GM21529 (cell line): ENCODE measurements around the gene C9orf152.
"Not testable (repeated sequence)": the region's sequence is repeated elsewhere in the genome, so short reads cannot be mapped to it uniquely, and the experiment has no call there.

ENCODE experiments used
- ATAC-seq: cut with Tn5 transposase; IDR thresholded peaks from one replicate; pipeline ENCODE4 v1.9.1; 2021; ENCODE audit not compliant: unreplicated experiment

C9orf152 gene

DNA sequence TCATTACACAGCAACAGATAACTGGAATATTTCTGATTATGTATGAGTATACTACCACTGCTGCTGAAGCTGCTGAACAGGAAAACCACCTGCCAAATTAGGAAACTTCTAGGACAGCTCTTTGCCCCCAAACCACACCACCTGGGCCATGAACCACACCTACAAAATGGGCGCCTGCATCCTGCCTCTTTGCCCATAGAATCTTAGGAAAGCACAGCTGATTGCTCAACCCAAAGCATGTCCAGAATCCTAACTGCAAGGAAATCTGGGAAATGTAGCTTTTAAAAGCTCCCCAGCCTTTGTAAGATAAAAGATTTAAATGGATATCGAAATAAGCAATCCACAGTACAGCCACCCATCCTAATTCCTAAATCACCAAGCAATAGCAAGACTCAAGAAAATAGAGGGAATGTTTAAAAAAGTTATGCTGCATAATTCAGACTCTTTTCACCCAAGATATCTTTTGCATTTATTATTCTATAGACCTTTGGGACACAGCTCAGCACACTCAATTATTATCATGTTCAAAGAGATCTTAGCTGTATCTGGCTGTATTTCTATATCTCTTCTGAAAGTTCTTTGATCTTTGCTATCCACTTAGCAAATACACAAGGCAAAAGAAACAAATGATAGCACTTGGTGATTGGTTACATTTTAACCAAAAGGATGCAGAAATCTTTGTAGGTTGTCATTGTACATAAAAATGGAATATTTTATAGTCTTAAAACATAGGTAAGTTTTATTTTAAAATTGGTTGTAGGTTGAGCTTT lies 6.8 kb upstream of the C9orf152 start:
- ATAC-seq: no peak

GRCh38 chr9:110214090-110214489 lies 6.1 kb upstream of the C9orf152 start:
- ATAC-seq: no peak

DNA sequence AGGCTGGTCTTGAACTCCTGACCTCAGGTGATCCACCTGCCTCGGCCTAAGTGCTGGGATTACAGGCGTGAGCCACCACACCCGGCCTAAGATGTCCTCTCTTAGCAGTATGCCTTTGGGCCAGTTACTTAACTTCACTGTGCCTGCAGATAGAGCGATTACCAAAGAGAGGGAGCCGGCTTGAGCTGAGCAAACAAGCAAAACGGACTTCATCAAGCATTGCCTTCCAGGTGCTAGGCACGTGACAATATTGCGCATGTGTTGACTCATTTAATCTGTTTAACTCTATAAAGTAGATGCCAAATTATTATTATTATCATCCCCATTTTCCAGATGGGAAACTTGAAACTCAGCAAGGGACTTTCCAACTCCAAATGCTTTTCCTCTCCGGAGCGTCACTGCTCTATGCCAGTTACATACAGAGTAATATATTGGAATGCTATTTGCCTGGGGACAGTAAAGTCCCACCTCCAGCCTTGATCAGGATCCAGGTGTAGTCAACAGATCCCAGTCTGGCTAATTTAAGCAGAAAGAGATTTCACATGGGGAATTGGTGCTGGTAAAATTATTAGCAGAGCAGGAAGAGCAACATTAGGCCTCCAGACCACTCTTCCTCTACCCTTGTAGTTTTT lies 5.6 kb upstream of the C9orf152 start:
- ATAC-seq: no peak

- no peak for ATAC-seq
Measured at GRCh38 chr9:110207071-110207641, 803 bp downstream of the C9orf152 start.

DNA sequence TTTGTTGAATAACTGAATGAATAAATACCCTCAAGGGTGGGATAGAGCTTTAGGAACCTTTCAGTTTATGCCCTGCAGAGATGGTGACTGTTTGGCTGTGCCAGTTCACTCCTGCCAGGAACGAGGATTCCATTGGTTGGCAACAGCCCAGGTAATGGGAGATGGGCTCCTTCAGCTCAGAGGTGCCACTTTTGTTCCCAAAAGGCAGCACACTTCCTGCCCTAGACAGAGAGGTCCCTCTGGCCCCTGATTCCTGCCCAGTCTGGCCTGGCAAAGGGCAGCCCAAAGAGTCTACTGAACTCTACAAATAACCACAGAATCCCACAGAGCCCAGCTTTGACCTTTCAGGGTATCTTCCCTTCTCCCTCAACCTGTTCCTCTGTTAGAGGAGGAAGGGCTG lies 1.6 kb downstream of the C9orf152 start:
- no peak for ATAC-seq

GRCh38 chr9:110205612-110206011 lies 2.3 kb downstream of the C9orf152 start:
- ATAC-seq: not testable (repeated sequence)

DNA sequence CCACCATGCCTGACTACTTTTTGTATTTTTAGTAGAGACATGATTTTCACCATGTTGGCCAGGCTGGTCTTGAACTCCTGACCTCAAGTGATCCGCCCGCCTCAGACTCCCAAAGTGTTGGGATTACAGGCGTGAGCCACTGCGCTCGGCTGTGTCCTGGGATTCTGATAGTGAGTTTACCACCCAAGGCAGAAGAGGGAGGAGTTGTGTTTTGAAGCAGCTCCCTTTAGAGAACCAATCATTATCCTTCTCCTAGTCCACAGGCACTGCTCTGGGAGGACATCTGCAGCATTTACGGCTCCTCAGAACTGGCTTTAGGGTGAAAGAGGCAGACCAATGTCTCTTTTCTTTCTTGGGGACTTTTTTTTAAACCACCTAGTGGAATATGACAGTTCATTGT lies 5.7 kb downstream of the C9orf152 start:
- ATAC-seq: no peak

GRCh38 chr9:110199643-110200042 lies 8.3 kb downstream of the C9orf152 start:
- ATAC-seq: no peak

DNA sequence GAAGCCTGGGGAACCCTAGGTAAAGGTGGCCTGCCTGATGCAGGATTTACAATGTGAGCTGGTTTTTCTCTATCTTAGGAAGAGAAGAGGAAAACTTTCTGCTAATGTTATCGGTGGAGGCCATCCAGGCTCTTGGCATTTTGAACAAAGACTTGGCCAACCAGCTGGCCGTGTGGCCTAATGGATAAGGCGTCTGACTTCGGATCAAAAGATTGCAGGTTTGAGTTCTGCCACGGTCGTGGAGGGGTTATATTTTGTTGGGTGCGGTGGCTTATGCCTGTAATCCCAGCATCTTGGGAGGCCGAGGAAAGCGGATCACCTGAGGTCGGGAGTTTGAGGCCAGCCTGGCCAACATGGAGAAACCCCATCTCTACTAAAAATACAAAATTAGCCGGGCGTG lies 9.6 kb downstream of the C9orf152 start:
- ATAC-seq: no peak

DNA sequence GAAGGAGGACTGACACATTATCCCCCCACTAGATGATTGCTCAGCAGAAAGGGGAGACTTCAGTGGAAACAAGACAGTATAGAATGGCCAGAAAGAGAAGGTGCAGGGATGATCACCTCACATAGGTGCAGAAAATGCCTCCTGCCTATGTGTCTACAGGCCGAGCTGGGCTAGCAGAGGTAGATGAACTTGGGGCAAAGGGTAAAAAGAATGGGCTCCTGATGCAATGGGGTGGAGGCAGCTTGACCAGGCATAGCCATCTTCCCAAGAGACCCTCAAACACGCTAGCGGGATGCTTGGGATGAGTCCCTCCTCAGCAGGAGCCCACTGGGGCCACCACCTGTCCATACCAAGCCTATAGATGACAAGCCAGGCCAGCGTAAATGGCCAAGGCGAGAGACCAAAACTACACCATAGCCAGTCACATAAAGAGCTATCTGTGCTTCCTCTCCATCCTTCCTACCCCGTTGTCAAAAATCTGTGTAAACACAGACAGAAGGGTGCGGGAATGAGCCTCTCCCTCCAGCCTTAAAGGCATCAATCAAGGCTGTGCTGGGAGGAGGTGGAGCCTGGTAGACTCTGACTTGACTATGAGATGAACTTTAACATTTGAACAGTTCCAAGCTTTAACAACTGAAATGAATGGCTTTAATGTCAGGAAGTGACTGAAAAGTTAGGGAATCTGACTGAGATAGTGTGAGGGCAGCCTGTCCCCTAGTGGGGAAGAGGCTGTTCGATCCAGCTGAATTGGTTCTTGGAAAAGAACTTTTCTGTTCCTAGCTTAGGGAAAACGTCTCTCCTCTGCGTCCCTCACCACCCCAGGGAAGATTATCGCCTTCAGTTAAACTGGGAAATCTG lies 10.4 kb downstream of the C9orf152 start:
- no peak for ATAC-seq

- ATAC-seq: not testable (repeated sequence)
Measured at GRCh38 chr9:110196084-110196499, 11.9 kb downstream of the C9orf152 start.

GRCh38 chr9:110192531-110193261 lies 15.3 kb downstream of the C9orf152 start:
- ATAC-seq: no peak

GRCh38 chr9:110191615-110192014 lies 16.3 kb downstream of the C9orf152 start:
- no peak for ATAC-seq

- no peak for ATAC-seq
Measured at GRCh38 chr9:110189559-110190320, 18.2 kb downstream of the C9orf152 start.

DNA sequence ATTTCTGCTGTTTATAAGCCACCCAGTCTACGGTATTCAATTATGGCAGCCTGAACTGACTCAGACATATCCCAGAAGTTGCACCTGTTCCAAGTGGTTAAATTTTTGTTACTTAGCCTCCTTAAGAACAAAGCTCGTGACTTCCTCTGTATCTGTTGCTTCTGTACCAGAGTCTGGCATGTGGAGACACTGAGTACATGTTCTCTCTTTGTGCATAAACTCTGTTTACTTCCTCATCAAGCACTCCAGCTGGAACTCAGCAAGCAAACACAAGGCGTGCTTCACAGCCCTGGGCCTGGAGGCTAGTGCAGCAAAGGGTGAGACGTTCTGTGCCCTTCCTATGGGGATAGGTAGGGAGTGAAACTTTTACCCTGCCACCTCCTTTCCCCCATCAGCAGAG lies 19.0 kb downstream of the C9orf152 start:
- ATAC-seq: no peak

GRCh38 chr9:110188101-110188500 lies 19.9 kb downstream of the C9orf152 start:
- ATAC-seq: no peak

GRCh38 chr9:110187126-110187525 lies 20.8 kb downstream of the C9orf152 start:
- no peak for ATAC-seq

GRCh38 chr9:110186254-110186653 lies 21.7 kb downstream of the C9orf152 start:
- ATAC-seq: no peak

- ATAC-seq: no peak
Measured at GRCh38 chr9:110185806-110186205, 22.2 kb downstream of the C9orf152 start.
